Measurements from ENCODE around the gene SHANK3.
"Not testable (repeated sequence)": the region's sequence is repeated elsewhere in the genome, so short reads cannot be mapped to it uniquely, and the experiment has no call there.

Gene SHANK3

DNA sequence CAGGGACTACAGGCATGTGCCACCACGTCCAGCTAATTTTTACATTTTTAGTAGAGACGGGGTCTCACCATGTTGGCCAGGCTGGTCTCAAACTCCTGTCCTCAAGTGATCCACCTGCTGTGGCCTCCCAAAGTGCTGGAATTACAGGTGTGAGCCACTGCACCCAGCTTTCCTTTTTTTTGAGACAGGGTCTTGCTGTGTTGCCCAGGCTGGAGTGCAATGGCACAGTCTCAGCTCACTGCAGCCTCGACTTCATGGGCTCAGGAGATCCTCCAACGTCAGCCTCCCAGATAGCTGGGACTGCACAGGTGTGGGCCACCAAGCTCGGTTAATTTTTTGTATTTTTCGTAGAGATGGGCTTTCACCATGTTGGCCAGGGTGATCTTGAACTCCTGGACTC lies 18.0 kb upstream of the SHANK3 start:
- DNase-seq = not testable (repeated sequence)

DNA sequence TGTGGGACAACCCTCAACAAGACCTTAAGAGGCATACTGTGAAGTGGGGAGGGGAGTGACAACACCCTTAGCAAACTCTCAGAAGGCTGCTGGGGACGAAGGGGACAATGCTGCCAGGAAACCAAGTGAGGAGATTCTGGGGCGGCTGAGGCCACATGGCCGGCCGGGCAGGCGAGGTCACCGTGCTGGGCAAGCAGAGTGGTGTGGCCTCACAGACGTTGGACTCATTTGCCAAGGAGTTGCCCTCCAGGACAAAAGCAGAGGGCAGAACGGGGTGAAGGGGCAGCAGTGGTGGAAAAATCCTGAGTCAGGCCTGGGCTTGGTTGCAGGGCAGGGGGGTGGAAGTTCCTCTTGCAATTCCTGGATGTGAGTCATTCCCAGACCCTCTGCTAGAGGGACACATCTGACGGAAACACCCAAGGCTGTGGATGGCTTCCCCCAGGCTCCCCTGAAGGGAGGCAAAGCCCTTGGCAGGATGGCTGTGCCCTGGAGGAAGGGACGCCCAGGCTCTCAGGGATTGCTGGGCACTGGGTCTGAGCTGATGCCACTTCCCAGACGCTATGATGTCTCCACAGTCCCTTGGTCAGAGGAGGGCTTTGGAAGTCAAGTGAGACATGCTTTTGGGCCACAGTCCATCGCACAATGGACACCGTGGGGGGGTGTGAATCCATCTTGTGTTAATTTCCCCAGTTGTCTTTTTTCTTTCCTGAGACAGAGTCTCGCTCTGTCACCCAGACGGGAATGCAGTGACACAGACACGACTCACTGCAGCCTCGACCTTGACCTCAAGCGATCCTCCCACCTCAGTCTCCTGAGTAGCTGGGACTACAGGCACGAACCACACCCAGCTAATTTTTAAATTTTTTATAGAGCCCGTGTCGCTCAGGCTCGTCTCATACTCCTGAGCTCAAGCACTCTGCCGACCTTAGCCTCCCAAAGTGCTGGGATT lies 16.2 kb upstream of the SHANK3 start:
- DNase-seq = no peak

DNA sequence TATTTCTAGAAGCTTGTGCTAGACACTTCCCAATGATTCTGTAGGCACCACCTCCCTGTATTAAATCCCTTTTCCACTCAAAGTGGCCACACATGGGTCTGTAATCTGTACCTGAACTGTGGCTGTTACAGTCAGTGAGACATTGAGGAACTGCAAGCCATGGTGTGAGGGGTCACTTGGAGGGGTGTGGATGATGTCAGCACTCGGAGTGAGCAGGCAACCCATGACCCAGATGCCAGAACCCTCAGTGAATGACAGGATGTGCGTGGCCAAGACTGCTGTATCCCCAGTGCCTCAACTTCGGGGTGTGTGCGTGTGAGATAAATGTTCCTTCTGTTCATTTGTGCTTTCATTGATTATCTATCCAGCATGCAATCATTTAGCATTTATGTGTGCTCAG lies 14.7 kb upstream of the SHANK3 start:
- no peak for DNase-seq

DNA sequence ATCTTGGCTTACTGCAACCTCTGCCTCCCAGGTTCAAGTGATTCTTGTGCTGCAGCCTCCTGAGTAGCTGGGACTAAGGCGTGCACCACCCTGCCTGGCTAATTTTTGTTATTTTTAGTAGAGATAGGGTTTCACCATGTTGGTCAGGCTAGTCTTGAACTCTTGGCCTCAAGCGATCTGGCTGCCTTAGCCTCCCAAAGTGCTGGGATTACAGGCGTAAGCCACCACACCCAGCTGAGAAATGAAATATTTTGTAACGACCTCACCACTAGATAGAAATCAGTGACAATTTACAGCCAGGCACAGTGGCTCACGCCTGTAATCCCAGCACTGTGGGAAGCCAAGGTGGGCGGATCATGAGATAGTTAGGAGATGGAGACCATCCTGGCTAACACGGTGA lies 12.9 kb upstream of the SHANK3 start:
- not testable (repeated sequence) for DNase-seq

DNA sequence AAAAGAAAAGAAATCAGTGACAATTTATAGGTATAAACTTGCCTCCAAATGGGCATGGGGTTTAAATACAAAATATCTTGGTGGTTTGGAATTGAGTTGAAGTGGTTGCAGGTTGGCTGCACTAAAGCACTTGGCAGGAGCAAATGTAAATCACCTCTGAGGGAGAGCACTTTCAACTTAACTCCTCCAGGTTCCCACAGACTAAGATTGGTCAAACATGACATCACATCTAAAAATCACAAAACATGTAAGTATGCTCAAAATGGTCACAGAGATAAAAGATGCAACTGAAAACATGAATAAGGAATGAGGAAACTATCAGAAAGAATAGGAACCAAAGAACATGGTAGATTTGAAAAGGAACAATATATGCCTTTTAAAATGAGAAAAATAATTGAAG lies 12.3 kb upstream of the SHANK3 start:
- no peak for DNase-seq

DNA sequence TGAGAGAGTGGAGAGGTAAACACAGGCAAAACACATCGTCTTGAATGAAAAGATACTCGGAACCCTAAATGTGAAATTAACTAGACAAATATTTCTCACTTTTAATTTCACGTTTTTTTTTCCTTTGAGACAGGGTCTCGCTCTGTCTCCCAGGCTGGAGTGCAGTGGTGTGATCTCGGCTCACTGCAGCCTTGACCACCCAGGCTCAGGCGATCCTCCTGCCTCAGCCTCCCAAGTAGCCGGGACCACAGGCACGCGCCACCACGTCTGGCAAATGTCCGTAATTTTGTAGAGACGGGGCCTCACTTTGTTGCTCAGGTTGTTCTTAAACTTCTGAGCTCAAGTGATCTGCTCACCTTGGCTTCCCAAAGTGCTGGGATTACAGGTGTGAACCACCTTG lies 7.4 kb upstream of the SHANK3 start:
- no peak for DNase-seq

DNA sequence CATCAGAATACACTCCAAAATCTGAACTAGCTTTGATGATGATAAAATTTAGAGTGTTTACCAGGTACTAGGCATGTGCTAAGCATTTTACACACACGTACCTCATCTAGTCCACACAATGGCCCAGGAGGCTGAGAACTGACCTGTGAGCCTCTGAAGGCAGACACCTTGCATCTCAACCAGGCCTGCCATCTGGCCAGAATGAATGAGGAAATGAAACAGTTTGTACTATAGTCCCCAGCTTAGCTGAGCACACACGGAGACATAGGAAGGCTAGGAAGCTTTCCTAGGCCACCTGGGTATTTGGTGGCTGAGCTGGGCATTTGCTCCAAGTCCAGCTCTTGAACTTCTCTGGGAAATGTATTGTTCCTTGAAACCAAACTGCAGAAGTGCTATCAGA lies 6.9 kb upstream of the SHANK3 start:
- DNase-seq = no peak

DNA sequence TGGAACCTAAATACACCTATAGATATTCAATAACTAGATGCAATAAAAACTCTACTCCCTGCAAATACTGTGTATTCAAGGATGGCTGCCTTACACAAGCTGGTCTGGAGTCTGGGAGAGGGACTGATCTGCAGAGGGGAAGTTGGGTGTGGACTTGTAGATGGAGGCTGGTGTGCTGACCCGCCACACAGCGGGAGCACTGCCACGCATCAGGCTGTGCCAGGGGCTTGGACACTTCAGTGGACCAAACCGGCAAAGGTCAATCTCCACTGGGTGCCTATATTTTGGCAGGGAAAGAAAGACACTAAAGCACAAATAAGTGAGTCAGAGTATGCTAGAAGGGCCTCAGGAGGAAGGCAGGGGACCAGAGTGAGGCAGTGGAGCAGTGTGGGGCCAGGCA lies 2.1 kb upstream of the SHANK3 start:
- no peak for DNase-seq

DNA sequence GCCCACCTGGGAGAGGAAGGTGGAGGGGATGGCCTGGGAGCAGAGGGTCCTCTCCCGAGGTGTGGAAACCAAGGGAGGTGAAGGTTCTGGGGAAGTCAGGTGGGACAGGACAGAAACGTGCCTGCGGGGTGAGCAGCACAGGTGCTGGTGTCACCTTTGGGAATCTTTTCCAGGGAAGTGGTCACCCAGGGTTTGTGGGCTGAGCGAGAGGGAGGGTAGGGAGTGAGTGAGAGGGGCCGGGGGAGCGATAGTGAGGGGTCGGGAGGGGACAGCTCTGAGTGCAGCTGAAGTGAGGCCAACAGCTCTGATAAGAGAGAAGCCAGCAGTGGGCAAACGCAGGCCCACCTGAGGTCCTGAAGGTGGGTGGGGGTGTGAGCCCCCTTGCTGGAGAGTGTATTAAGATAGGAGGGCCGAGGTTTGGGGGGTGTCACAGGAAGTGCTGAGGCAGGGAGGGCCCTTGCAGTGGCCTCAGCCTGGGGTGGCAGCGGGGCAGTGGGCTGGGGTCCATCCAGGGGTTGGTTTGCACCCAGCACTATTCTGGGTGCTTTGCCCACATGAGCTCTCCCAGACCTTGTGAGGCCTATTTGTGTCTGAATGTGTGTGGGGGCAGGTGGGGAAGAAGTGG lies 1.6 kb upstream of the SHANK3 start:
- no peak for DNase-seq

DNA sequence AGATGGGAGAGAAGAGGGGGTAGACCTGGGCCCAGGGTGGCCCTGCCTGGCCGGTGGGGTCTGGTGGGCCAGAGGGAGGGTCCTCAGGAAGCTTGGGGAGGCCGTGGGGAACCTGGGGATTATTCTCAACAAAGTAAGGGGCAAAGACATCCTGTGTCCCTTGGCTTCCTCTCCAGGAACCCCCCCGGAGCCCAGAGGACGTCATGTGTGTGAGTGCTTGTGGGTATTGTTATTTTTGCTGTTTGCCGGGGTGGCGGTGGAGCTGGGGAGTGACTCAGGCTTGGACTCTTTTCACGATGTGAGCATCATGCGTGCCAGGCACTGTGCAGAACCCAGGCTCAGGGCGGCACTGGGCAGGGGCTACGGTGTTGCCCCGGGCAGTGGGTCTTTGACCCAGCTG lies 982 bp upstream of the SHANK3 start:
- no peak for DNase-seq

DNA sequence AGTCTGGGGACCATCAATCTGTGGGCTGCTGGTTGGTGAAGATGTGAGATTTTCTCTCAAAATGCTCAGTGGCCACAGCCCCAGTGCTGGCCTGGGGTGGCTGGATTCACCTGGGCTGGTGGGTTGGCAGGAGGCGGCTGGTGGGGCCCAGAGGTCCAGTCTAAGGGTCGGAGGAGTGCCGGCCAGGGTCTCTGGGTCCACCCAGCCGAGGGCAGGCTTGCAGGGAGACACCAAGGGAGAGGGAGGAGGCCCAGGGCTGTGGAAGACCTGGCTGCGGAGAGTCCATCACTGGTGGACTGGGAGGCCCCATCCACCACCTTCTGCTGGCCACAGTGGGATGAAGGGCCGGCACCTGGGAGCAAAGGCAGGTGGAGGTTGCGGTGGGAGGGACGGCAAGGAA lies 582 bp upstream of the SHANK3 start:
- no peak for DNase-seq

DNA sequence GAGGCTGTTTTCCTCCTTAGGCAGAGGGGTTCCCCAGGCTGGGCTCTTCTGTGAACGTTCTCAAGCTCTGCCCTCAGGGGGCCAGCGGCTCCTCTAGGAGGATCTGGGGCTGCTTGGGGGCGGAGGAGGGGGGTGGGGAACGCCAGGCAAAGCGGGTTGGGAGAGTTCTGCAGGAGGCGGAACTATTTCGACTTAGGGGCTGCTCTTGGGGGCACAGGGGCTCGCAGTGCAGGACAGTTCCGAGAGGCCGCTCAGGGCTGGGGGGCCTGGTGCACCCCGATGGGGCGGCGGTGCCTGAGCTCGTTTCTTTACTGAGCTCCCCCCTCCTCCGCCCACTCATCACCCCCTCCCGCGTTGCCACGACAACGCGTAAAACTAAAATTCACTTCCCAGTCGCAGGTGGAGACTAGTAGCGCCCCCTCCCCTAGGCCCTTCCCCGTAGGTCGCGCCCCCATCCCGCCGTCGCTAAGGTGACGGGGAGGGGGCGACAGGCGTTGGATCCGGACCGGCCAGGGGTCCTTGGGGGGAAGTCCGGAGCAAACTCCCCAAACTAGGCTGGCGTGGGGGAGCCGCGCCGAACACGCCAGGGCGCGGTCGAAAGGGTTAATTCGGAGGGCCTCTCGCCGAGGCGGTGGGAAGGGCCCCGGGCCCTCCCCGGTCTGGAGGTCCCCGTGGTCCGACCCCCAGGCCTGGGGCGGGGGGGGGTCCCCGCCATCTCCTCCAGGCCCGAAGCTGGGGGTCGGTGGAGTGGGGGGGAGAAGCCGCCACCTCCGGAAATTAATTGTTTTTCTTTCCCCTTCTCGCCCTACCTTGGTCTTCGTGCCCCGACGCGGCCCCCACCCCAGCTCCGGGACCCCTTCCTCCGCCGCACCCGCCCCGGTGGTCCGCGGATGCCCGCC lies 857 bp downstream of the SHANK3 start:
- no peak for DNase-seq

DNA sequence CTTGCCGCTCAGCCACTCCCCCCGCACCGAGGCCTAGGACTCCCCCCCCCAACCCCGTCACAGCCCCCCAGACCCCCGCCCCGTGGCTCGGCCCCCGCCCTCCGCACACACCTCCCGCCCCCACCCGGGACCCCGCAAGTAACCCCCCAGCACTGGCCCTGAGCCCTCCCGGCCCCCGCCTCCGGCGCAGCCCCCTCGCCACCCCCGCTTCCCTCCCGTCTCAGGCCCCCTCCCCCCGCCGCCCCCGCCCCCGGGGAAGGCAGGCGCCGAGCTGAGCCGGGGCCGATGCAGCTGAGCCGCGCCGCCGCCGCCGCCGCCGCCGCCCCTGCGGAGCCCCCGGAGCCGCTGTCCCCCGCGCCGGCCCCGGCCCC lies 1.5 kb downstream of the SHANK3 start:
- no peak for DNase-seq

DNA sequence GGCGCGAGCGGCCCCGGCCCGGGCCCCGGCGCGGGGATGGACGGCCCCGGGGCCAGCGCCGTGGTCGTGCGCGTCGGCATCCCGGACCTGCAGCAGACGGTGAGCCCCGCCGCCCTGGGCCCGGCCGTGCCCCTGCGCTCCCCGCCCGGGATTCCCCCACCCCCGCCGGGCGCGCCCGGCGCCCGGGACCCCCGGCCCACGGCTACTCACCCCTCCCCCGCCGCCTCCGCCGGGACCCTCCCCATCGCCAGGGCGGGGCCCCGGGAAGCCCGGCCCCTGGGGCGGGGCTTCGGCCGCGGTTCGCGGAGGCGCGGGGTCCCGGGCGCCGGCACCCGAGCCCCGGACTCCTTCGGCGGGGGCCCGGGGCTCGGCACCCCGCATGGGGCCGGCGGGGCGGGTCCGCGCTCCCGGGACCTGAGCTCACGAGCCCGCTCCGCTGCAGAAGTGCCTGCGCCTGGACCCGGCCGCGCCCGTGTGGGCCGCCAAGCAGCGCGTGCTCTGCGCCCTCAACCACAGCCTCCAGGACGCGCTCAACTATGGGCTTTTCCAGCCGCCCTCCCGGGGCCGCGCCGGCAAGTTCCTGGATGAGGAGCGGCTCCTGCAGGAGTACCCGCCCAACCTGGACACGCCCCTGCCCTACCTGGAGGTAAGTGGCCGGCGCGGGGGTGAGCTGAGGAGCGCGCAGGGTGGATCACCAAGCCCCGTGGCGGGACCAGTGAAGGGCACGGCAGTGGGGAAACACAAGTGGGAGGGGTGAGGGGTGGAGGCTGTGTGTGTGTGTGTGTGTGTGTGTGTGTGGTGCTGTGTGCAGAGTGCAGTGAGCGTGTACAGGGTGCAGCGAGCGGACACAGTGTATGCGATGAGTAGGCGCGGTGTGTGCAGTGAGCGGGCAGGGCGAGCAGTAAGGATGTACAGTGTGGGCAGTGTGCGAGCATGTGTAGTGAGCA lies 2.3 kb downstream of the SHANK3 start:
- DNase-seq = no peak

DNA sequence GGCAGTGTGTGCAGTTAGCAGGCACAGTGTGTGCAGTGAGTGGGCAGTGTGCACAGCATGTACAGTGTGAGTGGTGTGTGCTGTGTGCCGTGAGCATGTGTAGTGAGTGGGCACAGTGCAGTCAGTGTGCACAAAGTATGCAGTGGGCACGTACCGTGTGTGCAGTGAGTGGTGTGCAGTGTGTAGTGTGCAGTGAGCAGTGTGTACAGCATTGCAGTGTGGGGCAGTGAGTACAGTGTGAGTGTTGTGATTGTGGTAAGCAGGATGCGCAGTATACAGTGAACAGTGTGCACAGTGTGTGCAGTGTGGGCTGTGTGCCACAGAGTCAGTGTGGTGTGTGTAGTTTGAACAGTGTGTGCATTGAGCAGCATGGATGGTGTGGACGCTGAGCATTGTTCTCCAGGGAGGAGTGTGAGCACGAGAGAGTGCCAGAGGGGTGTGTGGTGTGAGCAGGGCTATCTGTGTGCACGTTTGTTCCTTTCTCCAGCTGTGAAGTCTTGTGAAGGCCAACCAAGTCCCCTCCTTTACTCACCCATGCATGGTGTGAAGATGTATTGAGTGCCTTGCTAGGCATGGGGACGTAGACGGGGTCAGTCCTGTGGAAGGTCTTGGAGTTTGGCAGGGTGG lies 3.0 kb downstream of the SHANK3 start:
- no peak for DNase-seq

DNA sequence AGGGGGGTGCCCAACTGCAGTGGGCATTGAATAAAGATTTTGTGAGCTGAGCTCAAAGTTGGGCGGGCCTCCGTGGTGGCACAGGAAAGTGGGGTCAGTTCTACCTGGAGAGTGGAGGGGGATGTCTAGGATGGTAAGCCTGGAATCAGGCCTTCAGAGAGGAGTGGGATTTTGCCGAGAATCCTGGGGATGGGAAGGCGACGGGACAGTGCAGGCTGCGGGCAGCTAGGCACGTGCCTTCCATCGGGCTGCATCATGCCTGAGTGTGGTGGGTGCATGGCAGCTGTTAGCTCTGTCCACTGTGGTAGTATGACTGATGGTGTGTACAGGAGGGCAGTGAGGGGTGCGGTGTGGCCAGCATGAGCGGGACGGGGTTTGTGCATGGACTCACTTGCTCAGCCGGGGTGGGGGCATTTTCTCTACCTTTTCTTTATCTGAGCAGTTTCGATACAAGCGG lies 3.6 kb downstream of the SHANK3 start:
- no peak for DNase-seq

DNA sequence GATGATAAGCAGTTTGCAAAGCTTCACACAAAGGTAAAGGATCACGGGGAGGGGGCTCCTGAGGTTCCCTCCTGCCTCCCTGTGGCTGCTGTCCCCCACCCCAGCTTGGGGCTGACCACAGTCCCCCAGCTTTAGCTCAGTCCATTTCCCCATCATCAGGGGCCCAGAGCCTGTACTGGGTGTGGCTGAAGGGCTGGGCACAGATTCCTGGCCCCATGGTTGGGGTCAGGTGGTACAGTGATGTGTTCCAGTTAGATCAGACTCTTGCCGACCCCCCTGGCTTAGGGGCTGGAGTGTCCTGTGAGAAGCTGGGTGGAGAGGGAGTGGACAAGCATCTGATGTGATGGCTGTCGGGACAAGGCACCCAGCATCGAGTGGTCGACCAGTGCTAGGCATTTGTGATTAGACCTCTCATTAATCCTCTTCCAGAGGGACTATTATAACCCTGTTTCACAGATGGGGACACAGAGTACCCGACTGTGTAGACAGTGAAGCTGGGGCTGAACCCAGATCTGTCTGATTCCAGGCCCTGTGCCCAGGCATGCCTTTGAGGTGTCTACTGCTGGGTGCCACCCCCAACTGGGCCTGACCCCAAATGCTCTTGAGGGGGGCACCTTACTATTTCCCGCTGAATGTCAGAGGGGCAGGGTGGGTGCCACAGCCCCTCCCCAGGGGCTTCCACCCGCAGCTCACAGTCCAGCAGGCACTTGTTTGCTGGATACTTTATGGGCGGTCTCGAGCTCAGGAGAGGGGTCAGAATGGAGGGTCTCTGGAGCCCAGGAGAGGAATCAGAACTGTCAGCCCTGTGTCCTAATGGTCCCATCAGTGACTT lies 4.3 kb downstream of the SHANK3 start:
- no peak for DNase-seq

DNA sequence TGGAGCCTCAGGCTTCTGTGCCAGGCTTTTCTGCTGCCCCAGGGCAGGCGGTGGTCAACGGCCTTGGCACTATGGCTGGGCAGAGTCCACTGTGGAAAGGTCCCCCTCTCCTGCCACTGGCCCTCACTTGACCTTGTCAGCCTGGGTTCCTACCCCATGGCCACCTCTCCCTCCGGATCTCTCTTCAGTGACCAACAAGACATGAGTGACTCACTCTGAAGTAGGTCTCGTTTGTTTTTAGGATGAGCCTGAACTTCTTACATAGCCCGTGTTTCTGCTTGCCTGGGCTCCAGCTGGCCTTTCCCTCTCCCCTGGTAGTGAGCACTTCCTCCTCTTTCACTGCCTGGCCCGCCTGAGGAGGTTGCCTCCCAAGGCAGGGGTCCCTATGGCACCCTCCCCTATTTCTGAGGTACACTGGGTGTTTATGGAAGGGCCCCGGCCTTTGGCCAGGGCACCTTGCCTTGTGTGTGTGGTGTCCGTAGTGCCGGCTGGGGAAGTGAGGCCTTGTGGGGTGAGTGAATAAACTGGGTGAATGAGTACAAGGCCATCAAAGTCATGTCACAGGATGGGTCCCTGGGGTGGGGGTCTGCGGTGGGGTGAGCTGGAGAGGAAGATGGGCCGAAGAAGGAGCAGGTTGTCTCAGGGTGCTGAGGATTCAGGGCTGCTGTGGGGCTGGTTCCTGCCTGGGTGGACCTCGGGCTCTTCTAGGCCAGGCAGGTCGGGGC lies 5.0 kb downstream of the SHANK3 start:
- DNase-seq = no peak

DNA sequence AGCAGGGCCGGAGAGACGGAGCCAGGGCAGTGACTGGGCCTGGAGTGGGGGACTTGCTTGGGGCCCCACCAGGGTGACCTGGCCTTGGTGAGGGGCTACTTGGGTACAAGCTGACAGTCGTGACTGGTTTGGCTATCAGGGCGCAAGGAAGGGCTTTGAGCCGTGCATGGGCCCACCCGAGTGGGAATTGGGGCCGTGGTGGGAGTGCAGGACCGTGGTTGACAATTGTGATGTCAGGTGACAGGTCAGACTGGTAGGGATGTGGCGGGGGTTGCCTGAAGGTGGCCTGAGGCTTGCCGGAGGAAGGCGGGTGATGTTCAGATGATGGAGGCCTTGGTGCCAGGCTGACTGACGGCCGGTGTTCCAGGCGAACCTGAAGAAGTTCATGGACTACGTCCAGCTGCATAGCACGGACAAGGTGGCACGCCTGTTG lies 5.6 kb downstream of the SHANK3 start:
- no peak for DNase-seq
